ENCODE data around the gene CLCN6.

- TF ChIP-seq EZH2 (IDR thresholded peaks at IDR 0.05; ENCODE audit: borderline replicate concordance, control insufficient read depth, low read depth, low read length) (no peak), ATF3 (IDR thresholded peaks at IDR 0.05; ENCODE audit: borderline replicate concordance, extremely low read depth, low read depth, low read length) (no peak), CBFB (IDR thresholded peaks at IDR 0.05; ENCODE audit: low read depth) (no peak), TAF1 (IDR thresholded peaks at IDR 0.05; ENCODE audit: borderline replicate concordance, low read depth, low read length) (no peak), CTCF (IDR thresholded peaks at IDR 0.05 in 2 of 3, conservative IDR thresholded peaks at IDR 0.05 in 1 of 3; ENCODE audit: control insufficient read depth in 2 of 3, extremely low read depth in 1 of 3, insufficient read depth in 1 of 3, low read depth in 3 of 3, low read length in 3 of 3) (no peak), YY1 (IDR thresholded peaks at IDR 0.05; ENCODE audit: low read depth, low read length) (no peak), EP300 (IDR thresholded peaks at IDR 0.05; ENCODE audit: borderline replicate concordance in 1 of 2, control insufficient read depth in 1 of 2, low read depth in 2 of 2, low read length in 2 of 2) (no peak), POLR2AphosphoS5 (IDR thresholded peaks at IDR 0.05; ENCODE audit: low read length) (no peak), CEBPB (IDR thresholded peaks at IDR 0.05; ENCODE audit: borderline replicate concordance in 1 of 2, low read depth in 2 of 2, low read length in 2 of 2) (no peak), E2F4 (IDR thresholded peaks at IDR 0.05; ENCODE audit: low read depth, low read length) (no peak), CBX3 (IDR thresholded peaks at IDR 0.05; ENCODE audit: borderline replicate concordance, low read depth) (no peak), CREB1 (IDR thresholded peaks at IDR 0.05; ENCODE audit: low read depth) (no peak)
Observed at GRCh38 chr1:11874258-11874562, 68.2 kb downstream of the CLCN6 start.
